H9 (cell line): ENCODE measurements around the gene MALRD1. TPM values are rescaled to one million over a fixed set of nuclear protein-coding genes. Genes with fewer than 3 reads are reported as not detected.

Source experiments
- DNase-seq: peaks from one replicate; pipeline ENCODE4 v3.0.0-alpha.2; 2017
- H2AFZ ChIP-seq: one replicate; pipeline ENCODE4 v1.6.1; 2013; ENCODE audit warnings: mild to moderate bottlenecking, low read length, control low read depth, moderate library complexity
- H2AK5ac ChIP-seq: 2 replicates; pipeline ENCODE4 v1.6.1; 2013; ENCODE audit warnings: low read length, control low read depth, mixed read lengths; ENCODE audit not compliant: insufficient read length
- H2BK120ac ChIP-seq: one replicate; pipeline ENCODE4 v1.6.1; 2013; ENCODE audit warnings: low read depth, mild to moderate bottlenecking, low read length, control low read depth, inconsistent platforms; ENCODE audit not compliant: poor library complexity, severe bottlenecking
- H2BK12ac ChIP-seq: 2 replicates; pipeline ENCODE4 v1.6.1; 2013; ENCODE audit warnings: low read length, control low read depth, mixed read lengths, low read depth; ENCODE audit not compliant: insufficient read length
- H2BK15ac ChIP-seq: 2 replicates; pipeline ENCODE4 v1.6.1; 2013; ENCODE audit warnings: low read depth, low read length, control low read depth
- H2BK20ac ChIP-seq: one replicate; pipeline ENCODE4 v1.6.1; 2013; ENCODE audit warnings: low read depth, mild to moderate bottlenecking, low read length, control low read depth, inconsistent platforms; ENCODE audit not compliant: poor library complexity, severe bottlenecking
- H2BK5ac ChIP-seq: 2 replicates; pipeline ENCODE4 v1.6.1; 2013; ENCODE audit warnings: low read length, control low read depth, mixed read lengths; ENCODE audit not compliant: insufficient read length
- H3K14ac ChIP-seq: 2 replicates; pipeline ENCODE4 v1.6.1; 2013; ENCODE audit warnings: low read length, control low read depth; ENCODE audit not compliant: insufficient read depth
- H3K18ac ChIP-seq: 2 replicates; pipeline ENCODE4 v1.6.1; 2013; ENCODE audit warnings: low read depth, mild to moderate bottlenecking, mixed read lengths, low read length, control low read depth; ENCODE audit not compliant: insufficient read length
- H3K23ac ChIP-seq: 2 replicates; pipeline ENCODE4 v1.6.1; 2013; ENCODE audit warnings: low read length, control low read depth, mixed read lengths, low read depth; ENCODE audit not compliant: insufficient read length
- H3K23me2 ChIP-seq: 2 replicates; pipeline ENCODE4 v1.6.1; 2013; ENCODE audit warnings: low read depth, mild to moderate bottlenecking, mixed read lengths, low read length, control low read depth; ENCODE audit not compliant: insufficient read length, poor library complexity, severe bottlenecking
- H3K27ac ChIP-seq: 2 replicates; pipeline ENCODE4 v1.5.1; 2013; ENCODE audit warnings: low read length, control low read depth, mixed read lengths, low read depth; ENCODE audit not compliant: insufficient read length
- H3K27me3 ChIP-seq: 2 replicates; pipeline ENCODE4 v1.6.1; 2013; ENCODE audit warnings: low read length, control low read depth, inconsistent platforms; ENCODE audit not compliant: insufficient read depth
- H3K4ac ChIP-seq: 2 replicates; pipeline ENCODE4 v1.6.1; 2013; ENCODE audit warnings: low read depth, mild to moderate bottlenecking, control low read depth, inconsistent platforms, low read length, moderate library complexity
- H3K4me1 ChIP-seq: 2 replicates; pipeline ENCODE4 v1.6.1; 2013; ENCODE audit warnings: low read length, control low read depth, inconsistent platforms; ENCODE audit not compliant: insufficient read depth
- H3K4me2 ChIP-seq: 2 replicates; pipeline ENCODE4 v1.6.1; 2013; ENCODE audit warnings: low read length, control low read depth, mixed read lengths; ENCODE audit not compliant: insufficient read length, insufficient read depth
- H3K56ac ChIP-seq: 2 replicates; pipeline ENCODE4 v1.6.1; 2013; ENCODE audit warnings: low read depth, mild to moderate bottlenecking, mixed read lengths, low read length, control low read depth; ENCODE audit not compliant: insufficient read length
- H3K79me1 ChIP-seq: 2 replicates; pipeline ENCODE4 v1.6.1; 2013; ENCODE audit warnings: low read depth, mild to moderate bottlenecking, moderate library complexity, low read length, control low read depth, inconsistent platforms; ENCODE audit not compliant: insufficient read depth, poor library complexity, severe bottlenecking
- H3K79me2 ChIP-seq: 2 replicates; pipeline ENCODE4 v1.6.1; 2013; ENCODE audit warnings: low read length, control low read depth, inconsistent platforms; ENCODE audit not compliant: insufficient read depth
- H3K9ac ChIP-seq: 2 replicates; pipeline ENCODE4 v1.6.1; 2013; ENCODE audit warnings: low read length, control low read depth, mixed read lengths; ENCODE audit not compliant: insufficient read length; ENCODE audit errors: extremely low read depth
- H3K9me3 ChIP-seq: one replicate; pipeline ENCODE4 v1.6.1; 2013; ENCODE audit warnings: low read depth, low read length, inconsistent platforms; ENCODE audit not compliant: control insufficient read depth
- H3T11ph ChIP-seq: one replicate; pipeline ENCODE4 v1.6.1; 2013; ENCODE audit warnings: mild to moderate bottlenecking, low read length, control low read depth, inconsistent platforms
- H4K20me1 ChIP-seq: one replicate; pipeline ENCODE4 v1.6.1; 2013; ENCODE audit not compliant: control insufficient read depth, insufficient read length, insufficient read depth
- H4K5ac ChIP-seq: 2 replicates; pipeline ENCODE4 v1.6.1; 2013; ENCODE audit warnings: low read depth, mild to moderate bottlenecking, mixed read lengths, low read length, control low read depth; ENCODE audit not compliant: insufficient read length
- H4K8ac ChIP-seq: replicated peaks from 2 replicates; pipeline ENCODE4 v1.6.1; 2013; ENCODE audit warnings: low read length, control low read depth, mixed read lengths, low read depth; ENCODE audit not compliant: insufficient read length
- H4K91ac ChIP-seq: 2 replicates; pipeline ENCODE4 v1.6.1; 2013; ENCODE audit warnings: low read depth, mild to moderate bottlenecking, moderate library complexity, mixed read lengths, low read length, control low read depth; ENCODE audit not compliant: insufficient read length
- H3K27ac Mint-ChIP-seq, 3 experiments: 2 replicates in 2 of 3; 3 replicates in 1 of 3; pipeline ENCODE4 v1.8.0; 2020 to 2021; ENCODE audit warnings: mixed read lengths in 3 of 3, mild to moderate bottlenecking in 1 of 3, moderate library complexity in 1 of 3
- H3K27me3 Mint-ChIP-seq: 2 replicates; pipeline ENCODE4 v1.8.0; 2021; ENCODE audit warnings: low read depth, mild to moderate bottlenecking, moderate library complexity, mixed read lengths
- H3K36me3 Mint-ChIP-seq, 3 experiments: 2 replicates in 2 of 3; 3 replicates in 1 of 3; pipeline ENCODE4 v1.8.0; 2020 to 2021; ENCODE audit warnings: low read depth in 3 of 3, mixed read lengths in 3 of 3; ENCODE audit not compliant: insufficient read depth in 1 of 3
- H3K4me1 Mint-ChIP-seq, 2 experiments: 2 replicates each; pipeline ENCODE4 v1.8.0; 2020; ENCODE audit warnings: mixed read lengths in 2 of 2
- H3K4me3 Mint-ChIP-seq, 2 experiments: 2 replicates in 1 of 2; 3 replicates in 1 of 2; pipeline ENCODE4 v1.8.0; 2020 to 2021; ENCODE audit warnings: mild to moderate bottlenecking in 2 of 2, mixed read lengths in 2 of 2, moderate library complexity in 1 of 2
- H3K9me3 Mint-ChIP-seq, 2 experiments: 2 replicates in 1 of 2; 3 replicates in 1 of 2; pipeline ENCODE4 v1.8.0; 2020; ENCODE audit warnings: mild to moderate bottlenecking in 2 of 2, mixed read lengths in 2 of 2, moderate library complexity in 1 of 2
- WGBS: extraction: QIAGEN DNeasy Blood & Tissue Kit; methylation state at CpG from one replicate; pipeline ENCODE4 v1.1.7; 2013; ENCODE audit warnings: missing lambda C conversion rate, low lambda C conversion rate, mixed read lengths; ENCODE audit not compliant: insufficient read length; ENCODE audit errors: extremely low coverage; 5-methylcytosine and 5-hydroxymethylcytosine counted together
- total RNA-seq: library from RNA; stranded (reverse); gene quantifications from 2 replicates; pipeline ENCODE4 v1.2.1, GENCODE V29; 2021
- TF ChIP-seq, protein P1 (sequence below): fragments of 200-600 bp; sonication (generic); conservative IDR thresholded peaks from 3 replicates; pipeline ENCODE4 v1.8.0; 2021; ENCODE audit warnings: antibody characterized with exemption, mild to moderate bottlenecking

Gene MALRD1
- total RNA-seq, 1 experiment from 2014 or later: 0.20 TPM

DNA sequence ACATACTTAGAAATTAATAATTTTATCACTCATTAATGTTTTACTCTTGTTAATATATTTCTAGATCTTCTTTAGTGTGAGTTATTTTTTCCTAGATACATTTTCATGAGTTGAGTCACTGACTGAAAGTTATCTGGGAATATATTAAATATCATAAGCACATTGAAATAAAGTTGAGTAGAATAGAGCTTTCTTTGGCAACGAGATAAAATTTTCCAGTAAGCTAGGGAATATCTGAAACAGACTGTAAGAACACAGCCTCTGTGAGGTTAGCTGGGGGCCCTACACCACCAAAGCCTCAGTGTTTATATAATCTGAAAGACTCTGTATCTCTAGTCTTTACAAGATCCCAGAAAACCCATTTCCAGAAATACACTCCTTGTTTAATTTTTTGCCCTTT lies 419.8 kb downstream of the MALRD1 start:
- no peak overlapping the region for H4K91ac ChIP-seq
- no peak overlapping the region for H2AFZ ChIP-seq
- no peaks in the 10 kb centered on the region for H3K23me2 ChIP-seq
- H3K18ac ChIP-seq: no peak overlapping the region
- H3K14ac ChIP-seq: no peak overlapping the region
- no peaks in the 10 kb centered on the region for H3K27me3 Mint-ChIP-seq
- no peak overlapping the region for H2AK5ac ChIP-seq
- no peak overlapping the region for H2BK5ac ChIP-seq
- H3K79me2 ChIP-seq: no peaks in the 10 kb centered on the region
- no peak overlapping the region for H4K8ac ChIP-seq
- H3K9me3 ChIP-seq: no peaks in the 10 kb centered on the region
- H4K5ac ChIP-seq: no peak overlapping the region
- no peaks in the 10 kb centered on the region for H3K9me3 Mint-ChIP-seq
- H3K27ac ChIP-seq: no peak overlapping the region
- no peak overlapping the region for H2BK15ac ChIP-seq
- no peak overlapping the region for H3K23ac ChIP-seq
- no peak overlapping the region for H3K27ac Mint-ChIP-seq
- H3K27me3 ChIP-seq: no peaks in the 10 kb centered on the region
- H2BK20ac ChIP-seq: no peak overlapping the region
- H3K4me3 Mint-ChIP-seq: no peak overlapping the region
- TF ChIP-seq, protein P1, sequence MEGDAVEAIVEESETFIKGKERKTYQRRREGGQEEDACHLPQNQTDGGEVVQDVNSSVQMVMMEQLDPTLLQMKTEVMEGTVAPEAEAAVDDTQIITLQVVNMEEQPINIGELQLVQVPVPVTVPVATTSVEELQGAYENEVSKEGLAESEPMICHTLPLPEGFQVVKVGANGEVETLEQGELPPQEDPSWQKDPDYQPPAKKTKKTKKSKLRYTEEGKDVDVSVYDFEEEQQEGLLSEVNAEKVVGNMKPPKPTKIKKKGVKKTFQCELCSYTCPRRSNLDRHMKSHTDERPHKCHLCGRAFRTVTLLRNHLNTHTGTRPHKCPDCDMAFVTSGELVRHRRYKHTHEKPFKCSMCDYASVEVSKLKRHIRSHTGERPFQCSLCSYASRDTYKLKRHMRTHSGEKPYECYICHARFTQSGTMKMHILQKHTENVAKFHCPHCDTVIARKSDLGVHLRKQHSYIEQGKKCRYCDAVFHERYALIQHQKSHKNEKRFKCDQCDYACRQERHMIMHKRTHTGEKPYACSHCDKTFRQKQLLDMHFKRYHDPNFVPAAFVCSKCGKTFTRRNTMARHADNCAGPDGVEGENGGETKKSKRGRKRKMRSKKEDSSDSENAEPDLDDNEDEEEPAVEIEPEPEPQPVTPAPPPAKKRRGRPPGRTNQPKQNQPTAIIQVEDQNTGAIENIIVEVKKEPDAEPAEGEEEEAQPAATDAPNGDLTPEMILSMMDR: no peak
- no peaks in the 10 kb centered on the region for H3K36me3 Mint-ChIP-seq
- H3K4ac ChIP-seq: no peak overlapping the region
- no peak overlapping the region for H3K4me2 ChIP-seq
- no peak overlapping the region for H3K9ac ChIP-seq
- H3K4me1 ChIP-seq: no peaks in the 10 kb centered on the region
- H2BK12ac ChIP-seq: no peak overlapping the region
- WGBS: no CpG with 5 or more reads among the region's 1 CpG
- H3T11ph ChIP-seq: no peak overlapping the region
- peaks cover 4 to 5% of the 10 kb centered on the region in 2 experiments; a peak in 1 of 4 replicates for H3K4me1 Mint-ChIP-seq
- no peaks in the 10 kb centered on the region for H3K79me1 ChIP-seq
- DNase-seq: no peak
- H4K20me1 ChIP-seq: no peaks in the 10 kb centered on the region
- no peak overlapping the region for H3K56ac ChIP-seq
- H2BK120ac ChIP-seq: no peak overlapping the region
